Measurements from ENCODE around the gene ICAM2.

GRCh38 chr17:63985387-63986140 lies 34.9 kb downstream of the ICAM2 start:
- TF ChIP-seq CTCF (IDR thresholded peaks at IDR 0.05): no peak
- TF ChIP-seq POLR2A (IDR thresholded peaks at IDR 0.05): no peak
